Kidney epithelial cell (primary cell): ENCODE measurements around the gene MRPL12. TPM values are rescaled to one million over a fixed set of nuclear protein-coding genes. Genes with fewer than 3 reads are reported as not detected.
"Not testable (repeated sequence)": the region's sequence is repeated elsewhere in the genome, so short reads cannot be mapped to it uniquely, and the experiment has no call there.

Source experiments
- DNase-seq: peaks from one replicate; pipeline ENCODE4 v3.0.0-alpha.2; 2010; ENCODE audit warnings: low read depth
- H3K27me3 ChIP-seq: 2 replicates; pipeline ENCODE4 v1.6.0; 2011; ENCODE audit warnings: low read length; ENCODE audit not compliant: control insufficient read depth, insufficient read depth
- H3K36me3 ChIP-seq: 2 replicates; pipeline ENCODE4 v1.5.1; 2011; ENCODE audit warnings: low read length; ENCODE audit not compliant: control insufficient read depth, insufficient read depth
- H3K4me3 ChIP-seq: 2 replicates; pipeline ENCODE4 v1.5.1; 2011; ENCODE audit warnings: low read depth, mild to moderate bottlenecking, control low read depth, low read length
- CTCF ChIP-seq: IDR thresholded peaks from 2 replicates; pipeline ENCODE4 v1.5.1; 2011; ENCODE audit warnings: mild to moderate bottlenecking, moderate library complexity, low read length, control low read depth, inconsistent platforms; ENCODE audit not compliant: insufficient read depth, poor library complexity, severe bottlenecking
- total RNA-seq: library from RNA; depleted of rRNA; stranded (reverse); fragments of >200 nt; gene quantifications from 2 replicates; pipeline ENCODE4 v1.2.3, GENCODE V29; 2015

MRPL12 gene
- total RNA-seq, 1 donor from 2014 or later: 70.5 TPM

GRCh38 chr17:81675515-81676221, 27.5 kb upstream of the MRPL12 start:
- H3K36me3 ChIP-seq, DNase-seq, H3K27me3 ChIP-seq, H3K4me3 ChIP-seq: not testable (repeated sequence)
- TF ChIP-seq CTCF: peak; percentile 36

- no peaks in the 10 kb centered on the region for H3K27me3 ChIP-seq
- no peaks in the 10 kb centered on the region for H3K36me3 ChIP-seq
- no peak for DNase-seq
- no peak overlapping the region for H3K4me3 ChIP-seq
- no peak for TF ChIP-seq CTCF
Observed at GRCh38 chr17:81676906-81677305, 26.3 kb upstream of the MRPL12 start.

DNA sequence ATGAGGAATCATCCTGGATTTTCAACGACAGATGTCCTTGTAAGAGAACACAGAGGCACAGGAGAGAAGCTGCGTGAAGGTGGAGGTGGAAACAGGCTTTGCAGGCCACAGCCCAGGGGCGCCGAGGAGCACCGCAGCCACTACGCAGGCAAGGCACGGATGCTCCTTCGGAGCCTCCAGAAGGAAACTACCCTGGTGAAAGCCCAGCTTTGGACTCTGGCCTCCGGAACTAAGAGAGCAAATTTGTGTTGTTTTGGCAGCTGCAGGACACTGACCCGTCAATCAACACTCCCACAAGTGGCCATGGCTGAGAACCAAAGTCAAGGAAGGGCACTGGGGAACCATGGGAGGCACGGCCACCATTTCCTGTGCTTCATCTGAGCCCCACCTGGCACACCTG, 23.0 kb upstream of the MRPL12 start:
- H3K4me3 ChIP-seq: no peak overlapping the region
- TF ChIP-seq CTCF: no peak
- DNase-seq: no peak
- no peaks in the 10 kb centered on the region for H3K27me3 ChIP-seq
- H3K36me3 ChIP-seq: no peaks in the 10 kb centered on the region

DNA sequence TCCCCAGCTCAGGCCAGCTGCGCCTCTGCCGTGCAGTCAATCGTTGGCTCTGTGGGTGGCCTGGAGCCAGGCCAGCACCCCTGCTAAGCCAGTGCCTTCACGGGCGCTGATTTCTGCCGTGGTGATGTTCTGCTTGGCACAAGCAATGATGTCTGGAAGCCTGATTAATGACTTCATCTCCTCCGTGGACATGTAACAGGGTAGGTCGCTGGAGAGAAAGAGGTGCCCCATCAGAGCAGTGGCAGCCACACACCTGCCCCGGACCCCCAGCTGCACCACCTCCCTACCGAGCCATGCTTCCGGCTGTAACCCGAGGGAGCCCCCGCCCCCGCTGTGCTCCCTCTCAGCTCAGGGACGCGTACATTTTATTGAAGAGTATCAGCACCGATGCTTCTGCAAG, 21.5 kb upstream of the MRPL12 start:
- Histone ChIP-seq H3K36me3 (peaks cover 2% of the 10 kb centered on the region), H3K27me3 (no peaks in the 10 kb centered on the region), H3K4me3 (no peak overlapping the region)
- peak; percentile 31 for DNase-seq
- TF ChIP-seq CTCF: no peak

- no peak for TF ChIP-seq CTCF
- DNase-seq: no peak
- Histone ChIP-seq H3K4me3 (peak overlapping the region; percentile 96), H3K27me3 (no peaks in the 10 kb centered on the region), H3K36me3 (peaks cover 2% of the 10 kb centered on the region)
Observed at GRCh38 chr17:81682565-81683207, 20.5 kb upstream of the MRPL12 start.
